ENCODE data around the gene PLCXD1.
A peak's percentile ranks its signal among the peaks of the same experiment; 100 is the strongest.
"Not testable (repeated sequence)": the region's sequence is repeated elsewhere in the genome, so short reads cannot be mapped to it uniquely, and the experiment has no call there.

The PLCXD1 gene

GRCh38 chrX:318068-318738 is 37.0 kb downstream of the PLCXD1 start:
- peak; percentile 97 for DNase-seq

- peak; percentile 98 for DNase-seq
Observed at GRCh38 chrX:318739-319578, 37.8 kb downstream of the PLCXD1 start, which contains the start of gene GTPBP6. Gene GTPBP6, minus strand, starts transcription at chrX:318796. Its CDS starts 9 bp downstream, at chrX:318787.

DNA sequence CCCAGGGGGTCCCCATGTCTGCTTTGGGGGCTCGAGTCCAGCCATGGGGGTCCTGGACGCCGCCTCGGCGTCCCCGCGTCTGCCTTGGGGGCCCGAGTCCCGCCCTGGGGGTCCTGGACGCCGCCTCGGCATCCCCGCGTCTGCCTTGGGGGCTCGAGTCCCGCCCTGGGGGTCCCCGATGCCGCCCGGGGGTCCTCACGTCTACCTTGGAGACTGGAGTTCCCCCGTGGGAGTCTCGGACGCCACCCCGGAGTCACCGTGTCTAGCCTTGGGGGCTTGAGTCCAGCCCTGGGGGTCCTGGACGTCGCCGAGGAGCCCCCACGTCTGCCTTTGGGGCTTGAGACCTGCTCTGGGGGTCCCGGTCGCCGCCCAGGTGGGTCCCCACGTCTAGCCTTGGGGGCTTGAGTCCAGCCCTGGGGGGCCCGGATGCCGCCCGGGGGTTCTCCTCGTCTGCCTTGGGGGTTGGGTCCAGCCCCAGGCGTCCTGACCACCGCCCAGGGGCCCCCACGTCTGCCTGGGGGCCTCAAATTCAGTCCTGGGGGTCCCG is 38.5 kb downstream of the PLCXD1 start:
- DNase-seq: no peak

DNA sequence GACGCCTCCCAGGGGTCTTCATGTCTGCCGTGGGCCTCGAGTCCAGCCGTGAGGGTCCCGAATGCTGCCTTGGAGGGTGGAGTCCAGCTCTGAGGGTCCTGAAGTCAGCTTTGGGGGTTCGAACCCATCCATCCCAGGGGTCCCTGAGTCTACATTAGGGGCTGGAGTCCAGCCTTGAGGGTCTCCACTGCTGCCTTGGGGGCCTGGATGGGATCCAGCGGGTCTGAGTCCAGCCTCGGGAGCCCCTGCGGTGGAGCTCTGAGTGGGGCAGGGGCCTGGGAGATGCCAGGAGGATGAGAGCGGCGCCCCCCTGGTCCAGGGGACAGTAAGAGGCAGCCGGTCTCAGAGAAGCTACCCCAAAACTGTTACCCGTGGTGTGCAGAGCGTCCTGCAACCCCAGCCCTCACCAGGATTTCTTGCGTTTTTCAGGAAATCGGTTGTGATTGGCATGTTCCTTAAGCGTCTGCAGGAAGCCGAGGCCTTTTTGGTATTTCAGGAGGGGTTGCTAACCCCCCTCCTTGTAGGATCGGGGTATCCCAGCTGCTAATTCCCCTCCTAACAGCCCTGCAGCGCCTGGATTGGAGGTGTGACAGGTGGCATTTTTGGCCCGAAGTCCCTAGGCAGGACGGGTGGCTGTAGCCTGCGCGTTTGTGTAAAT is 39.1 kb downstream of the PLCXD1 start:
- DNase-seq: no peak

- peak; percentile 34 for DNase-seq
Observed at GRCh38 chrX:323721-324628, 42.8 kb downstream of the PLCXD1 start.

DNA sequence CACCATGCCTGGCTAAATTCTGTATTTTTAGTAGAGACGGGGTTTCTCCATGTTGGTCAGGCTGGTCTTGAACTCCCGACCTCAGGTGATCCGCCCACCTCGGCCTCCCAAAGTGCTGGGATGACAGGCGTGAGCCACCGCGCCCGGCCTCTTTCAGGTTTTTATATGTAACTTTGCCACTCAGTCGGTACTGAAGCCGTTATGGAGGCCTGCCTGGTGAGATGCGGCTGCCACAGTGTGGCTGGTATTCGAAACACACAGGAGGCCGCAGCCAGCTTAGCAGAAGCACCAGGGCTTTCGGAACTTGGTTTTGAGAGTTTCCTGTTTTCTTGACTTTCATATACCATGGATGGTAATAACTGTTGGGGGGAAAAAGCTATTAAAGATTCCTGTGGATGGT is 43.5 kb downstream of the PLCXD1 start:
- DNase-seq: not testable (repeated sequence)

DNA sequence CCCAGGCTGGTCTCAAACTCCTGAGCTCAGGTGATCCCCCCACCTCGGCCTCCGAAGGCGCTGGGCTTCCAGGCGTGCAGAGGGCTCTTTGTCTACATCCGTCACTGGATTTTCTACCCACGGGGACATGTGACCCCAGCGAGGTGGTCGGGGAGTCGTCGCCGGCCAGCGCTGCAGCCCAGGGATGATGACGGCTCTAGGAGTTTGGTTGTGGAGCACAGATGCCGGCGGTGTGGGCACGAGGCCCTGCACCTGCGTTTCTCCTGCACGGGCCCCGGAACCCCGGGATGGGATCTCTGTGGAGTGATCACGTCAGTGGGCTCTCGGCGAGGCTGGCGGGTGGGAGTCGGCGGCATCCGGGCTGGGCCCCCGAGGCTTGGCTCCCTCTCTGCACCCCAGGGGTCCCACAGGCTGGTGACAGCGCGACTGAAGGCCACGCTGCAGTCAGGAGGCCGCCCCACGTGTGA is 46.5 kb downstream of the PLCXD1 start:
- no peak for DNase-seq

GRCh38 chrX:329291-329910 is 48.2 kb downstream of the PLCXD1 start:
- DNase-seq: no peak

DNA sequence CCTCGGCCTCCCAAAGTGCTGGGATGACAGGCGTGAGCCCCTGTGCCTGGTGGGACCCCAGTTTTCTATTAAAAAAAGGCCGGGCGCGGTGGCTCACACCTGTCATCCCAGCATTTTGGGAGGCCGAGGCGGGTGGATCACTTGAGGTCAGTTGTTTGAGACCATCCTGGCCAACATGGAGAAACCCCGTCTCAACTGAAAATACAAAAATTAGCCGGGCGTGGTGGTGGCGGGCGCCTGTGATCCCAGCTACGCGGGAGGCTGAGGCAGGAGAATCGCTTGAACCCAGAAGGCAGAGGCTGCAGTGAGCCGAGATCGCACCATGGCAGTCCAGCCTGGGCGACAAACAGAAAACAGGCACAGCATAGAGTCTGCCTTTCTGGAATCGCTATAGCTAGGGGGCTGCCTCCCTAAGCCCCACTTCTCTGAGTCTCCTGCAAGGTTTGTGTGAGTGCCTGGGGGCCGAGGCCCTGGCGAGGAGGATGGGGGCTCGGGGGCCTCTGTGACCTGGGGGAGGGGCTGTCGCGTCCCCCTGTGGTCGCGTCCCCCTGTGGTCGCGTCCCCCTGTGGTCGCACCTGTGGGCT is 49.1 kb downstream of the PLCXD1 start:
- DNase-seq: not testable (repeated sequence)

- no peak for DNase-seq
Observed at GRCh38 chrX:330726-331150, 49.6 kb downstream of the PLCXD1 start.

GRCh38 chrX:331151-331824 is 50.1 kb downstream of the PLCXD1 start:
- no peak for DNase-seq

DNA sequence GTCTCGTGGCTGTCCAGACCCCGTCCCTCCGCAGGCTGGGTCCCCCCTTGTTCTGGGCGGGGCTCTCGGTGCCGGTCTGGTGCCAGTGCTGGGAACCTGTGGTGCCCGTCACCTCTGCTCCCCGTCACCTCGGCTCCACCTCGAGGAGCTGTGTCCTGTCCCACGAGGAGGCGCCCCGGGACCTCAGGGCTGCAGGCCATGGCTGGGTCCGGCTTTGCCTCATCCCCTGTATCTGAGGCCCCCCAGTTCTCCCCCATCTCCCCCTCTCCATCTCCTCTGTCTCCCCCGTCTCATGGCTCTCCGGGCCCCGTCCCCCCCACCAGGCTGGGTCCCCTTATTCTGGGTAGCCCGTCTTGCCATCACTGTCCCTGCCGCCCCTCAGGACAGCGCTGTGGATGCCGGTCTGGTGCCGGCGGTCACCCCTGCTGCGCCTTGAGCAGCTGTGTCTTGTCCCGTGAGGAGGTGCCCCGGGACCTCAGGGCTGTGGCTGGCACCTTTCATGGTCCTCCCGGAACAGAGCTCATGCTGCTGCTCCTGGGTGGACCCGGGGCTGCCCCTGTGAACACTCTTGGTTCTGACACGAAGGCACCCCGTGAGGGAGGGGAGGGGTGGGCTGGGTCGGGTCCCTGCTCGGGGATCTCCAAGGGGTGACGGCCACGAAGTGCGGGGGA is 50.8 kb downstream of the PLCXD1 start:
- DNase-seq: no peak

DNA sequence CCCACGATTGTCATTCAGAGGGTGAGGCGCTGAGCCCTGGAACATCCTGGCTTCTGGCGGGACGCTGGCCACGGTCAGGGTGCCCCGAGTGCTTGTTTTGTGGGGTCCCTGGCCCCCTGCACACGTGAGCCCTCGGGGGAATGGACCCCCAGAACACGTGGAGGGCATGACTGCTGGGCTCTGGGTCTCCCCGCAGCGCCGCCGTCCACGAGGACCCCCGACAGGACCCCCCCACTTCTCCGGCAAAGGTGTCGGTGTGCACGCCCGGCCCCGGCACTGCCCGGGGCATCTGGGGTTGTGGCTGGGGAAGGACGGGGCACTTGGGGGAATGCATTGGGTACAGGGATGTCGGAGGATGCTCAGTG is 51.3 kb downstream of the PLCXD1 start:
- no peak for DNase-seq

GRCh38 chrX:332916-333610 is 51.9 kb downstream of the PLCXD1 start:
- no peak for DNase-seq

DNA sequence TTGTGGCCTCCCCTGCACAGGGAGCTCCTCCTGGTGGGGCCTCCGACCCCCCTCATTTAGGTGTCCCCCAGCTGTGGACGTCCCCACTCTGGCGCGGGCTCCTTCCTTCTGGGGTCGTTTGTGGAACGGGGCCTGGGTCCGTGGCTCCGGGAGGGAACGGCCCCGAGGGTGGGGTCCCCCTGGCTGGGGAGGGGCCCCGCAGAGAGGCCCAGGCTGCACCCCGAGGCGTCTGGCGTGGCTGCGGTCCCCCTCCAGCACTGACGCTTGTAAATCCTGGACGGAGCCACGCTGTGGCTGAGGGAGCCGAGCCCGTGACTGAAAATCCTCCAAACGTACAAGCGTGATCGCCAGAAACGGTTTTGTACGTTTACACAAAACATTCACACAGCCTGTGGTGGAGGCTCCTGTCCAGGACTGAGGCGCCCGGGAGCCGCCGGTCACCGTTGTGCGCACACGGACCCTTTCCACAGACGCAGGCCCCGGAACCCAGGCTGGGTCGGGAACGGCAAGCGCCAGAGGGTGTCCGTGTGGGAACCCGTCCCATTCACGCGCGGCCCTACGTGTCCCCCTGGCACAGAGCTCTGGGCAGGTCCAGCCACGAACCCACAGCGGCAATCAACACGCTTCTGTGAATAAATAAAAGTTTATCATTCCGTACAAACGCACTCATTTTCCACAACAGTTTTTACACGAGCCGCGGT is 52.6 kb downstream of the PLCXD1 start:
- no peak for DNase-seq

DNA sequence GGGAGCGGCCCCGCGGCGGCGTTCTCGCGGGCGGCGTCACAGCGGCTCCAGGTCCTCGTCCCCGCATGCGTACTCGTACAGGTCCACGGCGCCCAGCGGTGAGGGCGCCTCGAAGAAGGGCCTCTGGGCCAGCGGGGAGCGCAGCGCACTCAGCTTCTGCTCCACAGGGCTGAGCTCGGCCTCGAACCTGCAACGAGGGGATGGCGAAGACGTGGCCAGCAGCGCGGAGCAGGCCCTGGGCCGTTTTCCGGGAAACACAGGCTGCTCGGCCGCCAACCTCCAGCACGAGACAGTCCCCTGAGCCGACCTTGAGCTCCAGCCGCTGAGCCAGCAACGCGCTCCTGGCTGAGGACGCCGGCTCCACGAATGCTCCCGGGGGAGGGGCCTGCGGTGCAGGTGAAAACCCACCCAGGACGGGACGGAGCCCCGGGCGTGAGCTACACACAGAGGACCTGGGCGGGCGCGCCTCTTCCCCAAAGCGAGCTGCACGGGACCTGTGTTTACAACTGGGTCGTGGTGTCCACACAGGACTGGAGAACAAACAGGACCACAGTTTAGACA is 53.2 kb downstream of the PLCXD1 start:
- no peak for DNase-seq

DNA sequence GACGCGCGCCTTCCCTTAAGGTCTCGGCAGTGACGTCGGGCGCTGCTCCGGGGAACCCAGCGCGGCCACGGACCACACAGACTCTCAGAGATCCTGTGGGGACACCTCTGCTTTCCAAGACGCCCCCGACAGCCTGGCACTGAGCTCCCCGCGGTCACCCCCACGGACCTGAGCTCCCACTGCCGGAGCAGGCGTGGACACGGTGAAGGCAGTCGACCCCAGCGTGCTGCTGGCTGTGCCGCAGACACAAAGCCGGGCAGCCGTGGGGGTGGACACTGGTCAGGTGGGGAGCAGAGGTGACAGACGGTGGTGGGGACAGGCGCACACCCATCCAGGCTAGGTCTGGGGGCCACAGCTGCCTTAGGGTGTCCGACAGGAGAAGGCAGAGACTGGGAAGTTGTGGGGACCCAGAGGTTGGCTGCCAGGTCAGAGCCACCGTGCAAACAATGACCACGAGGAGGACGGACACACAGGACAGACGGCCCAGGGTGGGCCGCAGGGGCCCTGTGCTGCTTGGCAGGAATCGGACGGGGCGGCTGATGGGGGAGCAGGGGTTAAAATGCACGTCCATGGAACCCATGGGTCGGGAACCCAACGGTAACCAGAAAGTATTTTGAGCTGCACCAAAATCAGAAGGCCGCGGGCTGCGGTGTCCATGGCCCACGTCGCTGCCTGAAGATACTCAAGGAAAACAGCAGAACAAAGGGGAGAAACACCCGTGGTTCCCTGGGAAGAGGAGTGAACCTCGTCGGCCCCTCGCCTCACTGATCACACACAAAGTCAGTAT is 54.0 kb downstream of the PLCXD1 start:
- no peak for DNase-seq

DNA sequence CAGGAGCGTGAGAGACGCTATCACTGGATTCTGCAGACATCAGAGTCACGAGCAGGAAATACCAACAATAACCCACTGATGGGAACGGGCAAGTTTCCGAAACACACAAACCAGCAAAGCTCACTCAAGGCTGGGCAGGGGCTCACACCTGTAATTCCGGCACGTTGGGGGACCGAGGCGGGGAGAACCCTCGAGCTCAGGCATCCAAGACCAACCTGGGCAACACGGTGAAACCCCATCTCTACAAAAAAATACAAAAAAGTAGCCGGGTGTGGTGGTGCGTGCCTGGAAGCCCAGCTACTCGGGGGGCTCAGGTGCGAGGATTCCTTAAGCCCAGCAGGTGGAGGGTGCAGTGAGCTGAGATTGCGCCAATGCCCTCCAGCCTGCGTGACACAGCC is 54.6 kb downstream of the PLCXD1 start:
- no peak for DNase-seq

Measured in T-helper 9 cell (primary cell).